Parathyroid adenoma (tissue), 2 donors: Measurements from ENCODE around the gene AMOTL1.

Source experiments
- H2AFZ ChIP-seq: fragments of 300-600 bp; sonication (generic); one replicate; pipeline ENCODE4 v1.7.0; 2017; ENCODE audit warnings: antibody characterized with exemption, mild to moderate bottlenecking
- H3K27ac ChIP-seq: fragments of 300-600 bp; sonication (generic); one replicate; pipeline ENCODE4 v1.7.0; 2017
- H3K27me3 ChIP-seq: fragments of 300-600 bp; sonication (generic); one replicate; pipeline ENCODE4 v1.7.0; 2017; ENCODE audit warnings: low read length; ENCODE audit not compliant: control insufficient read depth, insufficient read depth
- H3K36me3 ChIP-seq: fragments of 300-600 bp; sonication (generic); one replicate; pipeline ENCODE4 v1.7.0; 2017; ENCODE audit warnings: low read length; ENCODE audit not compliant: control insufficient read depth, insufficient read depth
- H3K4me1 ChIP-seq: fragments of 300-600 bp; sonication (generic); one replicate; pipeline ENCODE4 v1.7.0; 2017; ENCODE audit warnings: control low read depth
- H3K4me2 ChIP-seq: fragments of 300-600 bp; sonication (generic); one replicate; pipeline ENCODE4 v1.7.0; 2017; ENCODE audit warnings: low read length
- H3K4me3 ChIP-seq: fragments of 300-600 bp; sonication (generic); one replicate; pipeline ENCODE4 v1.7.0; 2017; ENCODE audit warnings: low read depth, low read length
- H3K79me2 ChIP-seq: fragments of 300-600 bp; sonication (generic); one replicate; pipeline ENCODE4 v1.7.0; 2017; ENCODE audit warnings: control low read depth
- H3K9ac ChIP-seq: fragments of 300-600 bp; sonication (generic); one replicate; pipeline ENCODE4 v1.7.0; 2017; ENCODE audit warnings: mild to moderate bottlenecking
- H3K9me3 ChIP-seq: fragments of 300-600 bp; sonication (generic); one replicate; pipeline ENCODE4 v1.7.0; 2017; ENCODE audit warnings: low read length; ENCODE audit not compliant: control insufficient read depth
- CTCF ChIP-seq: fragments of 300-600 bp; sonication (generic); IDR thresholded peaks from one replicate; pipeline ENCODE4 v1.7.0; 2017; ENCODE audit warnings: antibody characterized with exemption, mild to moderate bottlenecking
- donor health status: primary hyperparathyroidism.

The AMOTL1 gene

GRCh38 chr11:94880216-94880615 is 112.1 kb downstream of the AMOTL1 start:
- Histone ChIP-seq H3K27me3 (no peaks in the 10 kb centered on the region), H3K4me3 (no peak overlapping the region), H3K9me3 (no peaks in the 10 kb centered on the region), H3K36me3 (no peaks in the 10 kb centered on the region), H3K4me1 (no peaks in the 10 kb centered on the region), H3K27ac (no peak overlapping the region), H3K9ac (no peak overlapping the region), H2AFZ (no peak overlapping the region), H3K79me2 (no peaks in the 10 kb centered on the region), H3K4me2 (no peak overlapping the region)
- no peak for TF ChIP-seq CTCF

GRCh38 chr11:94882931-94883330 is 114.8 kb downstream of the AMOTL1 start:
- no peak overlapping the region for H2AFZ ChIP-seq
- H3K27ac ChIP-seq: no peak overlapping the region
- no peak for TF ChIP-seq CTCF
- H3K4me2 ChIP-seq: no peak overlapping the region
- no peak overlapping the region for H3K9ac ChIP-seq
- no peaks in the 10 kb centered on the region for H3K4me1 ChIP-seq
- H3K36me3 ChIP-seq: no peaks in the 10 kb centered on the region
- H3K79me2 ChIP-seq: no peaks in the 10 kb centered on the region
- H3K27me3 ChIP-seq: no peaks in the 10 kb centered on the region
- H3K4me3 ChIP-seq: no peak overlapping the region
- H3K9me3 ChIP-seq: no peaks in the 10 kb centered on the region

GRCh38 chr11:94883878-94884277 is 115.7 kb downstream of the AMOTL1 start:
- Histone ChIP-seq H3K79me2 (no peaks in the 10 kb centered on the region), H3K36me3 (no peaks in the 10 kb centered on the region), H2AFZ (no peak overlapping the region), H3K9ac (no peak overlapping the region), H3K4me3 (no peak overlapping the region), H3K4me1 (no peaks in the 10 kb centered on the region), H3K27ac (no peak overlapping the region), H3K9me3 (no peaks in the 10 kb centered on the region), H3K27me3 (no peaks in the 10 kb centered on the region), H3K4me2 (no peak overlapping the region)
- TF ChIP-seq CTCF: no peak

- H3K4me1 ChIP-seq: no peaks in the 10 kb centered on the region
- no peaks in the 10 kb centered on the region for H3K9me3 ChIP-seq
- no peaks in the 10 kb centered on the region for H3K27me3 ChIP-seq
- H3K79me2 ChIP-seq: no peaks in the 10 kb centered on the region
- H2AFZ ChIP-seq: no peak overlapping the region
- H3K9ac ChIP-seq: no peak overlapping the region
- no peaks in the 10 kb centered on the region for H3K36me3 ChIP-seq
- H3K4me3 ChIP-seq: no peak overlapping the region
- H3K27ac ChIP-seq: no peak overlapping the region
- H3K4me2 ChIP-seq: no peak overlapping the region
- TF ChIP-seq CTCF: no peak
Observed at GRCh38 chr11:94884376-94884775, 116.2 kb downstream of the AMOTL1 start.

GRCh38 chr11:94885133-94885532 is 117.0 kb downstream of the AMOTL1 start:
- Histone ChIP-seq H3K36me3 (no peaks in the 10 kb centered on the region), H3K27ac (no peak overlapping the region), H3K4me2 (no peak overlapping the region), H3K9me3 (no peaks in the 10 kb centered on the region), H3K27me3 (no peaks in the 10 kb centered on the region), H3K79me2 (no peaks in the 10 kb centered on the region), H2AFZ (no peak overlapping the region), H3K4me1 (no peaks in the 10 kb centered on the region), H3K9ac (no peak overlapping the region), H3K4me3 (no peak overlapping the region)
- TF ChIP-seq CTCF: no peak
